ENCODE data around the gene IFT88. TPM values are rescaled to one million over a fixed set of nuclear protein-coding genes. Genes with fewer than 3 reads are reported as not detected.
A peak's percentile ranks its signal among the peaks of the same experiment; 100 is the strongest.

IFT88 gene
- total RNA-seq, 1 donor from 2014 or later = 4.9 TPM

- H3K9me3 ChIP-seq = no peaks in the 10 kb centered on the region
- H3K36me3 ChIP-seq = no peaks in the 10 kb centered on the region
- no peak for DNase-seq (ENCODE audit: low spot score in 2 of 2)
- no peaks in the 10 kb centered on the region for H3K27me3 ChIP-seq
- intact Hi-C loops (cut with DNase I) = no loop called here
- peak overlapping the region; percentile 27 to 61 for H3K4me3 ChIP-seq
- H3K27ac ChIP-seq = no peak overlapping the region
- peaks cover 0 to 10% of the 10 kb centered on the region in 2 donors for H3K4me1 ChIP-seq
- TF ChIP-seq, protein P1, sequence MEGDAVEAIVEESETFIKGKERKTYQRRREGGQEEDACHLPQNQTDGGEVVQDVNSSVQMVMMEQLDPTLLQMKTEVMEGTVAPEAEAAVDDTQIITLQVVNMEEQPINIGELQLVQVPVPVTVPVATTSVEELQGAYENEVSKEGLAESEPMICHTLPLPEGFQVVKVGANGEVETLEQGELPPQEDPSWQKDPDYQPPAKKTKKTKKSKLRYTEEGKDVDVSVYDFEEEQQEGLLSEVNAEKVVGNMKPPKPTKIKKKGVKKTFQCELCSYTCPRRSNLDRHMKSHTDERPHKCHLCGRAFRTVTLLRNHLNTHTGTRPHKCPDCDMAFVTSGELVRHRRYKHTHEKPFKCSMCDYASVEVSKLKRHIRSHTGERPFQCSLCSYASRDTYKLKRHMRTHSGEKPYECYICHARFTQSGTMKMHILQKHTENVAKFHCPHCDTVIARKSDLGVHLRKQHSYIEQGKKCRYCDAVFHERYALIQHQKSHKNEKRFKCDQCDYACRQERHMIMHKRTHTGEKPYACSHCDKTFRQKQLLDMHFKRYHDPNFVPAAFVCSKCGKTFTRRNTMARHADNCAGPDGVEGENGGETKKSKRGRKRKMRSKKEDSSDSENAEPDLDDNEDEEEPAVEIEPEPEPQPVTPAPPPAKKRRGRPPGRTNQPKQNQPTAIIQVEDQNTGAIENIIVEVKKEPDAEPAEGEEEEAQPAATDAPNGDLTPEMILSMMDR (IDR thresholded peaks at IDR 0.05) = no peak
Measured at GRCh38 chr13:20721454-20722357, 154.7 kb downstream of the IFT88 start.

DNA sequence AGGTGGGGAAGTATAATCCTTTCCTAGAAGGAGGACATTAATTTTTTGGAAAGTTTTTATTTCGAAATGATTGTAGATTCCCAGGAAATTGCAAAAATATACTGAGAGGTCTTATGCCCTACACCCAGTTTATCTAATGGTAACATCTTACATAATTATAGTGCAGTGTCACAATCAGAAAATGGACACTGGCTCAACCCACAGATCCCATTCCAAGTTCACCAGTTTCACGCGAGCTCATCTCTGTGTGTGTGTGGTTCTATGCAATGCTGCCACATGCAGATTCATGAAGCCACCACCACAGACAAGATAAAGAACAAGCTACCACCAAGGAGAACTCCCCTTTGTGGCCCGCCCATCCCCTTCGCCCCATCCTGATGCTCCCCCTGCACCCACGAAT, 160.9 kb downstream of the IFT88 start:
- DNase-seq (ENCODE audit: low spot score in 2 of 2) = no peak
- Histone ChIP-seq H3K36me3 (peaks cover 0 to 11% of the 10 kb centered on the region in 2 donors), H3K27me3 (no peaks in the 10 kb centered on the region), H3K9me3 (no peaks in the 10 kb centered on the region), H3K4me1 (no peaks in the 10 kb centered on the region), H3K4me3 (no peak overlapping the region), H3K27ac (no peak overlapping the region)
- TF ChIP-seq, protein P1 (IDR thresholded peaks at IDR 0.05) = no peak
- intact Hi-C loops (cut with DNase I) = no loop called here

DNA sequence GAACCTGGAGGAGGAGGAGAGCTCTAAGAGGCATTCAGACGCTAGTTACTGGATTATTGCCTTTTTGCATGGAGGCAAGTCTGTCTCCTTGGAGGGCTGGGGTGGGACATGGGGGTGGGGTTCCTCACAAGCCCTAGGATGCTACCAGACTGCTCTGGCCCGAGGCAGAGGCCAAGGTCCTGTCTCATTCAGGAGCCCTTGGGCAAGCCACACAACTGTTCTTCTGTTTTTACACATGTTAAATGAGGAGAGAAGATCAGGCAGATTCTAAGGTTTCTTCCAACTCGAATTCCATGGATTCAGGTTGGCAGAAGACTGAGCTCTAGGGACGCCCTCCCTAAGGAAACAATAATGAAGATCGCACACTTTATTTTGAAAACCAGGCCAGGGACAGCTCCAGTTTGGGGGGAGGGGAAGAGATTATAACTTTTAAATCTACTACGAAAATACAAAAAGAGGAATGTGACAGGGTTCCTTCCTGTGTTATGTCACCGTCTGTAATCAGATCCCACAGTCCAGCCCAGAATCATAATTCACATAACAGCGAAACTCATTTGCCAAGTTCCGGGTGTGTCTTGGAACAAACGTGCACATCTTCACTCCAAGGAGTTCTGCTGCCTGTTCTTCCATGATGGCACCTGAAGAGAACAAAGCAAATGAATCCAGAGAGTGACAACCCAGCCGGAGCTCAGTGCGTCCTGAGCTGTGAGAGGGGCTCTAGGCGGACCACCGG, 161.8 kb downstream of the IFT88 start:
- intact Hi-C loops (cut with DNase I) = no loop called here
- TF ChIP-seq, protein P1 (IDR thresholded peaks at IDR 0.05) = no peak

GRCh38 chr13:20729633-20730585, 163.0 kb downstream of the IFT88 start:
- peaks cover 0 to 11% of the 10 kb centered on the region in 2 donors for H3K36me3 ChIP-seq
- H3K4me3 ChIP-seq = no peak overlapping the region
- no peak overlapping the region for H3K27ac ChIP-seq
- TF ChIP-seq, protein P1 (IDR thresholded peaks at IDR 0.05) = no peak
- no peaks in the 10 kb centered on the region for H3K27me3 ChIP-seq
- intact Hi-C loops (cut with DNase I) = no loop called here
- no peak for DNase-seq (ENCODE audit: low spot score in 2 of 2)
- H3K9me3 ChIP-seq = no peaks in the 10 kb centered on the region
- H3K4me1 ChIP-seq = no peaks in the 10 kb centered on the region

More for the DNA sequence above, 161.8 kb downstream of the IFT88 start:
- no peaks in the 10 kb centered on the region for H3K27me3 ChIP-seq
- H3K9me3 ChIP-seq = no peaks in the 10 kb centered on the region
- DNase-seq (ENCODE audit: low spot score in 2 of 2) = no peak
- H3K4me1 ChIP-seq = no peaks in the 10 kb centered on the region
- H3K4me3 ChIP-seq = no peak overlapping the region
- H3K27ac ChIP-seq = no peak overlapping the region
- peaks cover 0 to 11% of the 10 kb centered on the region in 2 donors for H3K36me3 ChIP-seq

GRCh38 chr13:20738616-20739015, 171.7 kb downstream of the IFT88 start:
- no peak for DNase-seq (ENCODE audit: low spot score in 2 of 2)
- peaks cover 0 to 6% of the 10 kb centered on the region in 2 donors for H3K36me3 ChIP-seq
- H3K27me3 ChIP-seq = no peaks in the 10 kb centered on the region
- no peak overlapping the region for H3K27ac ChIP-seq
- H3K9me3 ChIP-seq = peaks cover 0 to 11% of the 10 kb centered on the region in 2 donors
- H3K4me3 ChIP-seq = no peak overlapping the region
- TF ChIP-seq, protein P1 (IDR thresholded peaks at IDR 0.05) = no peak
- H3K4me1 ChIP-seq = no peaks in the 10 kb centered on the region
- intact Hi-C loops (cut with DNase I) = no loop called here
